Measurements from ENCODE around the gene CAPNS1.
"Not testable (repeated sequence)": the region's sequence is repeated elsewhere in the genome, so short reads cannot be mapped to it uniquely, and the experiment has no call there.

The CAPNS1 gene

DNA sequence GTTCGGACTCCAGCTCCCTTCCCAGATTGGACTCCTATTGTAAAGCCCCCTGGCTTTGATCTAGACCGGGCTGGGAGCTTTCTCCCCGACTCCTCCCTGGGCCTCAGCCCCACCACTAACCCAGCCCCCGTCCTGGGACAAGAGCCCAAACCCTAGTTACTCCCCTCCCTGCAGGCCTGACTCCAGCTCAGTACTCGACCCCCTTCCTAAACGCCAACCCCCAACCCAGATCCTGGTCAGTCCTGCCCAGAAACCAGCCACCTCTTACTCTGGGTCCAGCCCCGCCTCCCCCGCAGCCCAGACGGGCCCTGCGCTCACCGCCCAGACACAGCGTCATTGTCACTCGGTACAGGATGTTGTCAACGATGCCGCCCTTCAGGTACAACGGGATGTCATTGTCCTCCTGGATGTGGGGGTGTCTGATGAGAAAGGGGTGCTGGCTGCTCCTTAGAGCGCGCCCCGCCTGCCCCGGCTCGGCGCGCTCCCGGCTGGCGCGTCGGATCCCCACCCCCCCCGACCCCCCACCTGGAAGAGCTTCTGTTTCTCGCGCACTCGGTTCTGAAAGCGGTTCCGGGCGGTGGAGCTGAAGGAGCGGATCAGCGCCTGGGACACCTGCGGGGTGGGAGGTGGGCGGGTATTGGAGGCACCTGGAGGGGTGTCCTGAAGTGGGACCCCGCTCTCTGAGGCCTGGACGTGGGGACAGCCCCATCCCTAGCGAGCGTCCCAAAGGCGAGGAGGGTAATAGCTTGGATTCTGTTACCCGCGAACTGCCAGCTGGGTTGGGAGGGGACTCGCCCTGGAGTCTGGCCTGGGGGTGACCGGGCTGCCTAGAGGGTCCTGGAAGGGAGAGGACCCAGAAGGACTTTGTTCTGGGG lies 11.5 kb downstream of the CAPNS1 start:
- no peak for DNase-seq

- no peak for DNase-seq
Measured at GRCh38 chr19:36152019-36152351, 12.1 kb downstream of the CAPNS1 start.

- no peak for DNase-seq
Measured at GRCh38 chr19:36152352-36153091, 12.7 kb downstream of the CAPNS1 start, which contains the start of gene COX7A1. Gene COX7A1 (minus strand): TSS chr19:36152447. CDS start chr19:36152407, 40 bp downstream.

GRCh38 chr19:36153126-36153525 lies 13.3 kb downstream of the CAPNS1 start:
- DNase-seq, result no peak

- no peak for DNase-seq
Measured at GRCh38 chr19:36160821-36161596, 21.1 kb downstream of the CAPNS1 start.

- DNase-seq, result no peak
Measured at GRCh38 chr19:36163813-36164212, 23.9 kb downstream of the CAPNS1 start.

- DNase-seq, result no peak
Measured at GRCh38 chr19:36169084-36169760, 29.4 kb downstream of the CAPNS1 start.

GRCh38 chr19:36172852-36173251 lies 33.0 kb downstream of the CAPNS1 start:
- no peak for DNase-seq

DNA sequence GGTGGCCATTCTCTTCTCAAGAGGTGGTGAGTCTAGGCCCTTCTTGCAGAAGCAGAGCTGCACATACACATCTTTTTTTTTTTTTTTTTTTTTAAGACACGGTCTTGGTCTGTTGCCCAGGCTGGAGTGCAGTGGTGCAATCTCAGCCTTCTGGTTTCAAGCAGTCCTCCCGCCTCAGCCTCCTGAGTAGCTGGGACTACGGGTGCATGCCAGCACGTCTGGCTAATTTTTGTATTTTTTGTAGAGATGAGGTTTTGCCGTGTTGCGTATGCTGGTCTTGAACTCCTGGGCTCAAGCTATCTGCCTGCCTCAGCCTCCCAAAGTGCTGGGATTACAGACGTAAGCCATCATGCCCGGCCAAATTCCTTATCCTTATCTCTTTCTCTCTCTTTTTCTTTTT lies 34.0 kb downstream of the CAPNS1 start:
- not testable (repeated sequence) for DNase-seq

DNA sequence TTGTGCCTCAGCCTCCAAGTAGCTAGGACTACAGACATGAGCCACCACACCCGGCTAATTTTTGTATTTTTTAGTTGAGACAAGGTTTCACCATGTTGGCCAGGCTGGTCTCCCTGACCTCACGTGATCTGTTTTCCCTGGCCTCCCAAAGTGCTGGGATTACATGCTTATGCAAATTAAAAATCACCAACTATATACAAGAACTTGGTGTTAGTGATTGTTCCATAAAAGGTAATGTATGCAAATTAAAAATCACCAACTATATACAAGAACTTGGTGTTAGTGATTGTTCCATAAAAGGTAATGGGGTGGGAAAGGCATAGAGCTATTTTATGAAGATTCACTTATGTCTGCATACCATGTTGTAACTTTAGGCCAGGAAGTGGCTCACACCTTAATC lies 39.2 kb downstream of the CAPNS1 start:
- DNase-seq, result not testable (repeated sequence)

- no peak for DNase-seq
Measured at GRCh38 chr19:36182612-36183244, 42.9 kb downstream of the CAPNS1 start.

DNA sequence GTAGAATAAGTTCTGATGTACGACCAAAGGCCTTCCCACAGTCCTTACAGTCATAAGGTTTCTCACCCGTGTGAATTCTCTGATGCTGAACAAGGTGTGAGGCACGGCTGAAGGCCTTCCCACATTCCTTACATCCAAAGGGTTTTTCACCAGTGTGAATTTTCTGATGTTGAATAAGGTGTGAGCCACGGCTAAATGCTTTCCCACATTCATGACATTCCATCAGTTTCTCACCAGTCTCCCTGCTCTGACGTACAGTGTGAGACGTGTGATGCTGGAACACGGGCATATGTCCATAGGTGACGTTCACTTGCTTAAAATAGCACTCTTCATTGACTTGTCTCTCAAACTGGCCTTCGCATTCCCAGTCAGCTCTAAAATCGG lies 43.4 kb downstream of the CAPNS1 start:
- DNase-seq, result no peak

- DNase-seq, result not testable (repeated sequence)
Measured at GRCh38 chr19:36186722-36187121, 46.9 kb downstream of the CAPNS1 start.

DNA sequence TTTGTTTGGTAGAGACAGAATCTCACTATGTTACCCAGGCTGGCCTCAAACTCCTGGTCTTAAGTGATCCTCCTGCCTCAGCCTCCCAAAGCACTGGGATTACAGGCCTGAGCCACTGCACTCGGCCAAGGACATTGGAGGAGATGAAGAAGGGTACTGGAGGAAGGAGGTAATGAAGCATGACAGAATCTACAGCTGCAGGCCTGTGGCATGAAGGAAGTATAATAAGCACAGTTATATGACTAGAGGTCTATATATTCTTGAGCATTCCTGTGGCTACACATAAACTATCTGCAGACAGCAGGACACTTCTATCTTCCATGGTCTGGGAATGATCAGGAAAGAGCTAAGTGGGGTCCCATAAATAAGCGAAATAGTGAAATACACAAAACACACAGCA lies 56.4 kb downstream of the CAPNS1 start:
- DNase-seq, result no peak

- no peak for DNase-seq
Measured at GRCh38 chr19:36198119-36198518, 58.3 kb downstream of the CAPNS1 start.
